NCI-H1105 (cell line): ENCODE data around the gene SVBP.
"Not testable (repeated sequence)": the region's sequence is repeated elsewhere in the genome, so short reads cannot be mapped to it uniquely, and the experiment has no call there.

ENCODE experiments used
- DNase-seq: peaks from one replicate; lab custom pipeline; 2025; lab: John Stamatoyannopoulos, UW

SVBP gene, protein sequence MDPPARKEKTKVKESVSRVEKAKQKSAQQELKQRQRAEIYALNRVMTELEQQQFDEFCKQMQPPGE

DNA sequence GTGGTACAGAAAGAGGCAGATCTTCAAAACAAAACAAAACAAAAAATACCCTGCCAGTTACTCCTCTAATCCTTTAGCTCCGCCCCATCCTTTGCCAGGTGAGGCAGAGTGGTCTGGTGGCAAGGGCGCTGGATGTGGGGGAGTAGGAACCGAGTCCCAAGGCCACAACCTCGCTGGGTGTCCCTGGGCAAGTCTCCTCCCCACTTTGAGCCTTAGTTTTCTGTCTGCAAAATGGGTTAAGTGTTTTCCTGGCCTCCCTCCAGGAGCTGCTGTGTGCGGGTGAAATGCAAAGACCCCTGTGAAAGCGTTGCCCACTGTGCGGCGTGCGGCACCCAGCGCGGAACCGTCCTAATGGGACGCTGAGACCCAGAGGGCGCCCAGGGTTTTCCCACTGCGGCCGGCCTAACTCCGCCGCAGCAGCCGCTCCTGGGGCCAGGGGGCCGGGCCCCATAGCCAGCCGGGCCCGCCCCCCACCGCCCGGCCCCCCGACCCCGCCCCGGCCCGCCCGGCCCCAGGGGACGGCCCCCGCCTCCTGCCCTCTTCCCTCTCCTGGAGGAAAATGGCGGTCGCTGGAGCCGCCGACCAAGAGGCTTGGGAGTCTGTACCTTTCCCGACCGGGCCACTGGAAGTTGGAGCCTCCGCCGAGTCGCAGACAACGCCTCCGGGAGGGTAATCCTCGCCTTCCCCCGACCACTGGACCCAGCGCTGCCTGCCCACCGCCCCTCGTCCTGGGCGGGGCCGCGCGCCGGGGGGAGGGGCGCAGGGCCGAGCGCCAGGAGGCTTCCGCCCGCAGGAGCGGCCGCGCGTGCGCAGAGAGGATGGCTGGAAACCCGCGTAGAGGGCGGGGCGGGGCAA lies at the start of gene SVBP, which contains the start of gene ERMAP:
Gene SVBP (minus strand): TSS at position 813 of the 855 bp plus-strand sequence. CDS start 853 bp downstream, outside the sequence.
Gene ERMAP (plus strand): TSS at position 538 of the 855 bp plus-strand sequence. CDS start 13,327 bp downstream, outside the sequence.
- DNase-seq = peak; percentile 91

DNA sequence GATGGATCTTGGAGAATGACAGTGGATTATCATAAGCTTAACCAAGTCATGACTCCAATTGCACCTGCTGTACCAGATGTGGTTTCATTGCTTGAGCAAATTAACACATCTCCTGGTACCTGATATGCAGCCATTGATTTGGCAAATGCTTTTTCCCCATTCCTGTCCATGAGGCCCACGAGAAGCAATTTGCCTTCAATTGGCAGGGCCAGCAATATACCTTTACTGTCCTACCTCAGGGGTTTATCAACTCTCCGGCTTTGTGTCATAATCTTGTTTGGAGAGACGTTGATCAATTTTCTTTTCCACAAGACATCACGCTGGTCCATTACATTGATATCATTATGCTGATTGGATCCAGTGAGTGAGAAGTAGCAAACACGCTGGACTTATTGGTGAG lies 49.4 kb upstream of the SVBP start:
- DNase-seq = no peak

DNA sequence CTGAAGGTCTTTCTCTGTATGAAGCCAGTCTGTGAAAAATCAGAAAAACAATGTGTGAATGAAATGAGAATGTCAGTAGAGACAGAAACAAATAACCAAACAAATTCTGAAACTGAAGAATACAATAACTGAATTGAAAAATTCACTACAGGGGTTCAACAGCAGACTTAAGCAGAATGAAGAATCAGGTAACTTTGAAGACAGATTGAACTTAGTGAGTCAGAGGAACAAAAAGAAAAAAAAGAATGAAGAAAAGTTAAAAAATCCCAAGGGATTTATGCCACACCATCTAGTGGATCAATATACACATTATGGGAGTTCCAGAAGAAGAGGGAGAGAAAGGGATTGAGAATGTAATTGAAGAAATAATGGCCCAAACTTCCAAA lies 43.8 kb upstream of the SVBP start:
- no peak for DNase-seq

DNA sequence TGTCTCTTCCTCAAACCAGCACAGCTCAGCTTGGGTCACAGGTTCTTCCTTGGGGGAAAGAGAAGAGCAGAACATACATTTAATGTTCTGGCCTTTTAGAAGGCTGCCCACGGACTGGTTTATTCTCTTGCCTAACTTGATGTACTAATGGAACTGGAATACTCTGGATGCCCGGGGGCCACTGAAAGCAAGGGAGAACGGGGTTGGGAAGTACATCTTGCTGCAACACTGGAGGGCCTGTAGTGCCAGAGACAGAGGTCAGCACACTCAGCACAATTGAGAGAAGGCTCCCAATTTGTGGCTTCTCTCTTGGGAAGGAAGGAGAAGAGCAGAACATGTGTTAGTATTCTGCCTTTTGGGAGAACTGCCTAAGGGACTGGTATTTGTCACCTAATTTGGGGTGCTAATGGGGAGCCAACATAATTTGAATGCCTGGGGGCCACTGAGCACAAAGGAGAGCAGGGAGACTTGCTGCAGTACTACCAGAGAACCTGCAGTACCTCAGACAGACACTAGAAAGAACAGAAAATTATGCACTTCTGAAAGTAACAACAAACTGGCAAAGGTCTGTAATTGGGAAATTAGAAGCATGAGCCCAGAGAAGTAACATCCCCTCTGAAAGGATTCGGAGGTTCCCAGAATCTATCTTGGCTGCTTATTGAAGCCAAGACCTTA lies 43.3 kb upstream of the SVBP start:
- no peak for DNase-seq

DNA sequence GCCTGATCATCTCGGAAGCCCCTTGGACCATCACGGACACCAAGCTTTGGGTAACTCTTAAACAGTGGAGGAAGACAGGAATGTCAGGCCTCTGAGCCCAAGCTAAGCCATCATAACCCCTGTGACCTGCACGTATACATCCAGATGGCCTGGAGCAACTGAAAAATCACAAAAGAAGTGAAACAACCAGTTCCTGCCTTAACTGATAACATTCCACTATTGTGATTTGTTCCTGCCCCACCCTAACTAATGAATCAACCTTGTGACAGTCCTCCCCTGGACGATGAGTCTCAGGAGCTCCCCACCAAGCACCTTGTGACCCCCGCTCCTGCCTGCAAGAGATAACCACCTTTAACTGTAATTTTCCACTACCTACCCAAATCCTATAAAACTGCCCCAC lies 42.2 kb upstream of the SVBP start:
- DNase-seq = not testable (repeated sequence)

DNA sequence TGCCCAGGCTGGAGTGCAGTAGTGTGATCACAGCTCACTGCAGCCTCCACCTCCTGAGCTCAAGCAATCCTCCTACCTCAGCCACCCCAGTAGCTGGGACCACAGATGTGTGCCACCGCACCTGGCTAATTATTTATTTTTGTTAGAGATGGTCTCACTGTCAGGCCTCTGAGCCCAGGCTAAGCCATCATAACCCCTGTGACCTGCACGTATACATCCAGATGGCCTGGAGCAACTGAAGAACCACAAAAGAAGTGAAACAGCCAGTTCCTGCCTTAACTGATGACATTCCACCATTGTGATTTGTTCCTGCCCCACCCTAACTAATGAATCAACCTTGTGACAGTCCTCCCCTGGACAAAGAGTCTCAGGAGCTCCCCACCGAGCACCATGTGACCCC lies 39.4 kb upstream of the SVBP start:
- not testable (repeated sequence) for DNase-seq

DNA sequence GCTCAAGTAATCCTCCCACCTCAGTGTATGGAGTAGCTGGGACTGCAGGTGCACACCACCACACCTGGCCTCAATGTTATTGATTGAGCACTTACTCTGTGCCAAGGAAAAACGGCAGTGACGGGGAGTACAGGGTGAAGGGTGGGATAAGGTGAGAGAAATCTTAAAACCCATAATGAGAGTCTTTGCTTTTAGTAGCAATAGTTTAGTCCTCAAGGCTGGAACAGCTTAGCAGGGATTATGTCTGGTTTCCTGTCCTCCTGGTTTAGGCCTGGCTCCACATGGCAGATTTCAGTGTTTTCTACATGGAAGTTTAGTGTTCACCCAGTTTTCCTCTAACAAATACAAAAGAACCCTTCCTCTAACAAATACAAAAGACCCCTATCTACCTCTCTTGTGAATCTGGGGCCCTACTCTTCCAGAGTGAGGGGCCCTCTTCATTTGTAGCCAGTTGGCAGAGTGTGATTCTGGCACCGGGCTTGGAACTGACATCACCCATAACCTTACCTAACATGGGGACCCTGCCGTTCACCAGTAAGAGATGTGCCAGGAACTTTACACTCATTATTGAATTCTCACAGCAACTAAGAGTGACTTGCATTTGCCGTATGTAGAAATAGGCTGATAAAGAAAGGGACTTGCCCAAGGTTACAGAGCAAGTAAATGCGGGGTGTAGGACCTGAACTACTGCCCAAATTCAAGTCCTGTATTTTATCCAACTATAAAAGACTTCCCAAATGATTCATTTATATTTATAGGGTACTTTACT lies 36.1 kb upstream of the SVBP start:
- no peak for DNase-seq

DNA sequence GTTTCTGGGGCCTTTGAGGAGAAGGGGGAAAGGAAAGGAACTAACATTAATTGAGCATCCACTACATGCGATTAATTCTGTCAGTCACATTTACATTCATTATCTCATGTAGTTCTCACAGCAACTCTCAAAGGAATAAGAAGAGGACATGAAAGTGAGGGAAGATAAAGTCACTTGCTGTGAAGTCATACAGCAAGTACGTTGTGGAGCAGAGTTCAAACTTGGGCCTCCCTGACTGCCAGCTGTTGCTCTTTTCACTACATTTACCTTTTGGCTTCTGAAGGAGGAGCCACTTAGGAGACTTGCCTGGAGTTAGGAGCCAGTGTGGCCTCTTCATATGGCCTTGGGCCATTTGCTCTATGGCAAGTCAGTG lies 35.4 kb upstream of the SVBP start:
- DNase-seq = no peak

DNA sequence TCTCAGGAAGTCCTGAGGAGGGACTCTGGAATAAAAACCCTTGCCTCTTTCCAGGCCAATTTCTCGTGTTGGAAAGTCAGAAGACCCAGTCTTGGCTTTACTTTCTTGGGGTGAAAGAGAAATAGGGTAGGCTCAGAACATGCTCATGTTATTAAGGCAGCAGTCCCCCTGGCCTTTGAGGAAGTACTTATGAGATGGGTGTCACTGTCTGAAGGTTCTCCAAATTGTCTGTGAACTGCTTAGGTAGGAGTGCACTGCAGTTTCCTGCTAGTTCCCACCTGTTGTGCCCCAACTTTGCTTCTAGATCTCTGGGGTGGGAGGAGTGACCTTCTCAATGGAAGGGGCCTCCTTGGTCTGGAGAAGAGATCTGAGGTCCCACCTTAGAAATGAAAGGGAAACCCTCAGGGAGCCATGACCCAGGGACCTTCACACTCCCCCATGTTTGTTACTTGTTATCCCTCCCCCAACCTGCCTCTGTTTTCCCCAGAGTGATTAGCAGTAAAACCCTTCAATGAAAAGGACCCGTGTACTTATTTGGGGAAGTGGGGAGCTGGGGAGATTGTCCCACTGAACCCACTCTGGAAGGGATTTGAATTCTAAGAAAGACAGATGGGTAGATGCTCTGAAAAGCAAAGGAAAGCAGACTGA lies 34.9 kb upstream of the SVBP start:
- DNase-seq = no peak

DNA sequence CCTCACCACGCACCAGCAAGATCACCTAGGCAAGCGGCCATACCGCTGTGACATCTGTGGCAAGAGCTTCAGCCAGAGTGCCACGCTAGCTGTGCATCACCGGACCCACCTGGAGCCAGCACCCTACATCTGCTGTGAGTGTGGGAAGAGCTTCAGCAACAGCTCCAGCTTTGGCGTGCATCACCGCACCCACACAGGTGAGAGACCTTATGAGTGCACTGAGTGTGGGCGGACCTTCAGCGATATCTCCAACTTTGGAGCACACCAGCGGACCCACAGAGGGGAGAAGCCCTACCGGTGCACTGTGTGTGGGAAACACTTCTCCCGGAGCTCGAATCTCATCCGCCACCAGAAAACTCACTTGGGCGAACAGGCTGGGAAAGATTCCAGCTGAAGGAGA lies 34.2 kb upstream of the SVBP start:
- no peak for DNase-seq

DNA sequence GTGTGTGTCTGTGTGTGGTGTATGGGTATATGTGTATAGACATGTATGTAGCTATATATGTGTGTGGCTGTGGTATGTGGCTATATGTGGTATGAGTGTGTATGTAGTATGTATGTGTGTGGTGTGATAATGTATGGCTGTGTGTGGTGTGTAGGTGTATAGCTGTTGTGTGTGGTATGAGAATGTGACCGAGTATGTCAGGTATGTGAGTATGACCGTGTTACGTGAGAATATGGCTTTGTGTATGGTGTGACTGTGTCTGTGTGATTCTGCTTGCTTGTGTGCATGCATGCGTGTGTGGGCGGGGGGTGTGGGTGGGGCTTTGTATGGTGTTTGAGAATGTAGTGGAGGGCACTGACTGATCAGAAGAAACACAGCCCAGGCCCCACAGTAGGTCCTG lies 32.7 kb upstream of the SVBP start:
- no peak for DNase-seq

DNA sequence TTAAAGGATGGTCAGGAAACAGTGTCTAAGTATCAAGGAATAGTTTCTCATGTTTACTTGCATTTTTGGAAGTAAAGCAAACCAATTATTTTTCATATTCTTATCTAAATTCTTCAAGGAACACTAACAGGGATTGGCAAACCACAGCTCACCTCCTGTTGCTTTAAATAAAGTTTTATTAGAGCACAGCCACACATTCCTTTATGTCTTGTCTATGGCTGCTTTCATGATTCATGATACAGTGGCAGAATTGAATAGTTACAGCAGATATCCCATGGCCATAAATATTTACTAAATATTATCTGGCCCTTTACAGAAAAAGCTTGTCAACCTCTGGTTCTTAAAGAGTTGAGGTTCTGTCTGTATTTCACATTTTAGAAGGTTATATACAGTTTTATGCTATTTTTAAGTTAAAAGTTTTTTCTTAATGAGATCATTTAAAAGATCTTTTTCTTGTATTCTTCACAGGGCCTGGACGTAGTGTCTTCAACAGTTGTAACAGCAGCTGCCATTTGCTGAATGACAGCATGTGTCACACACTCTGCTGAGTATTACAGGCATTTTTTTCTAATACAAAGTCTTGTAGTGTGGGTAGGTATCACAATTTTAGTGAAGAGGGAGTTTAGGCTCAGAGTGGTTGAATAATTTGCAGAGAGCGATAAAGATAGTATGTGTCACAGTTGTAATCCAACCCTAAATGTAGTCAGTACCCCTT lies 31.8 kb upstream of the SVBP start:
- DNase-seq = no peak

DNA sequence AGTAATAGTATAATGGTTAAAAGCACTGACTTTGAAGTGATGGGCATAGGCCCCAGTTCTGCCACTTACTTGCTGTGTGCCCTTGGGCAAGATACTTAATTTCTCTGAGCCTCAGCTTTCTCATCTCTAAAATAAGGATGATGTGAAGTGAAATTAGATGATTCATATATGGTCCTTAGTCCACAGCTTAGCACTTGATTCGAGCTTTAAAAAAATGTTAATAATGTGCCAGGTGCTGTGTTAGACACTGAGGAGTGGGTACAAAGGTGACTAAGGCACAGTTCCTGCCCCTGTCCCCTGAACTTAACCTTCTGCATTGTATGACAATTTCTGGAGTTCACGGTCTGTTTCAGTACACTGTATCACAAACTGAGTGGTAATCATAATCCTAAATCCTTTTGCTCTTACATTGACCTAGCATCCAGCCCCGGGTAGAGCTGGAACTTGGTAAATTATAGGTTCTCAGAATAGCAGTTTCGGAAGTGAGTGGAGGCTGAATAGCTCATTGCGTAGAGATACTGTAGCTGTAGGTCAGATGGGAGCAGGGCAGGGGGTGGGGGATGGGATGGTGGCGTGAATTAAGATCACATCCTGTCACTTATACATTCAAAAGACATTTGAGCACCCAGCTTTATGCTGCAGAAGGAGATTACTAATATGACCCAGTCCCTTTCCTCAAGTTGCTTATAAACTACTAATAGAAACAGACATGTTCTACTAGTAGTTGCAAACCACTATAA lies 30.7 kb upstream of the SVBP start:
- DNase-seq = no peak

DNA sequence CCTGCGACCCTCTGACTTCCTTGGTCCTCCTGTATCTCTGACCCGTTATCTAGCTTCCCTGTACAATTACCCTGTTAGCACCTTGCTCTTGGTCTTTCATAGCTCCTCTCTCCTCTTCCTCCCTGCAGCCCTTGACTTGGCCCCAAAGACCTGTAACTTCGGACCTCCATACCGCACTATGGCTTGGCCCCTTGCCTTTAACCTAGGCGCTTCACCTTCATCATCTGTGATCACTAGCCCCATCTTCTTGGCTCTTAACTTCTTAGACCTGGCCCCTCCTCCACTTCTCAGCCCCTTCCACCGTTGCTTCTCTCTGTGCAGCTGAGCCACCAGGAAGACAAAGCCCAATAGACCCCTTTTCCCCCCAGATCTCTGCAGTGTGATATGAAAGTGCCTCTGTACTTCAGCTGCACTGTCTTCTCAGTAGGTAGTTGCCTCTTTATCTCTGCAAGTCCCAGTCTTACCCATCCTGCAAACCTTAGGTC lies 30.0 kb upstream of the SVBP start:
- no peak for DNase-seq

DNA sequence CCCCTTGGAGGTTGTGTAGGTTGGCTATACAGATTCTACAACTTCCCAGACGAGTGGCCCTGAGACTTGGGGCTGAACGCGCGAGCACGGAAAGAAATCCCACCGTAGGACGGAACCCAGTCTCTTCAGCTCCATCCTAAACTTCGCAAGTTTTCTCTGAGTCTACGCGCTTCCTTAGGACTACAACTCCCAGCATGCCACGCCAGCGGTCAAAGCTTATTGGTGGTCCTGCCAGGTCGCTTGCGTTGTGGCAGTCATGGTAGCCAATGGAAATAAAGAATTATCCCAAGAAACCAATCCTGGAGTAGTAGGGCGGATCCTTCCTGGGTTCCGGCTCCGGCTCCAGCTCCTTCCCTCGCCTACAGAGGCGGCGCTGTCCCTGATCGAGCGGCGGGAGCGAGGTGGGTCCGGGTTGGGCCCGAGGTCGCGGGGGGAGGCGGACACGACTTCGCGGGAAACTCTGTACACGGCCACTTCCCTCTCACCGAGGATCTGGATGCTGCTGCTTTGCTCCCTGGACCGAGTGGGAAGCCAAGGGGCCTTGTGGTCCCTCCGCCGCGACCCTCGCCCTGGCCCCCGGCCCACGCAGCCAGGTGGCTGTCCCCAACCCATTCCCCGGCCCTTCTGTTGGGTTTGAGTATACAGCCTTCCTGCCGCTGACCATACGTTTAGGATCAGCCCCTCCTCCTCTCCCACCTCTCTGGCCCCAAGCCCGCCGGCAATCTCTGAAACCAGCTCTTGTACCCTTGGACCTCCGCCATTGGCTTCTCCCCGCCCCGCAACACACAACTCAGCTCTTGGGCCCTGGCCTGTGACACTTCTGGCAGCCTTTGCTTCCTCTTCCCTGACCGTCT lies 29.3 kb upstream of the SVBP start, which contains the start of gene ZNF691:
Gene ZNF691 (plus strand): TSS at position 357 of the 854 bp plus-strand sequence. CDS start 3,046 bp downstream, outside the sequence.
- peak; percentile 96 for DNase-seq

DNA sequence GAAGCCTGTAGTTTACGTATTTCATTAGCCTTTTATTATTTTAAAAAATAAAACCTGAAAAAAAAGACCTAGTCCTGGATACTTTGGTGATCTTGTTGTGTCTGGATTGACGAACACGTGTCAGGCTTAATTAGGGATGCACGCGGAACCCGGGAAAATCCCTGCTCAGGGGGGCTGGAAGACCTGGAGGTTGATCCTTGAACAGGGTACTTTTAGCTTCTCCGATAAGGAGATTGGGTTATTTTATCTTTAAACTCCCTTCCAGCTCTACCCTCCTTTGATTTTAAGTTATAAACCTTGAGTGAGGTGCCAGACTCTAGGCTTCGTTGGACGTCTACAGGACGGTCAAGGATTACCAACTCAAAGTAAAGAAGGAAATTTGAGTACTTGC lies 28.7 kb upstream of the SVBP start:
- no peak for DNase-seq

DNA sequence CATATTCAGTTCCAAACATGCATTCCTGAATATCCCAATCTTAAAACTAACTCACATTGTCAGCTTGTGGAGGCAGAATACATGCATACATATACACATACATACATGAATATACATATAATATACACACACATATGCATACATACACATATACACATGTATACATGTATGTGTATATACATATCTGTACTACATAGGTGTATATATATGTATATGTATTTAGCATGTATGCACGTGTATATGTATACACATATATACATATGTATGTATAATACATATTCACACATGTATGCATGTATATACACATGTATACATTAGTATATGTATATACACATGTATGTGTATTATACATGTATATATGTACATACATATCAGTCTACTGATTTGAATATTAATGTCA lies 28.0 kb upstream of the SVBP start:
- no peak for DNase-seq

DNA sequence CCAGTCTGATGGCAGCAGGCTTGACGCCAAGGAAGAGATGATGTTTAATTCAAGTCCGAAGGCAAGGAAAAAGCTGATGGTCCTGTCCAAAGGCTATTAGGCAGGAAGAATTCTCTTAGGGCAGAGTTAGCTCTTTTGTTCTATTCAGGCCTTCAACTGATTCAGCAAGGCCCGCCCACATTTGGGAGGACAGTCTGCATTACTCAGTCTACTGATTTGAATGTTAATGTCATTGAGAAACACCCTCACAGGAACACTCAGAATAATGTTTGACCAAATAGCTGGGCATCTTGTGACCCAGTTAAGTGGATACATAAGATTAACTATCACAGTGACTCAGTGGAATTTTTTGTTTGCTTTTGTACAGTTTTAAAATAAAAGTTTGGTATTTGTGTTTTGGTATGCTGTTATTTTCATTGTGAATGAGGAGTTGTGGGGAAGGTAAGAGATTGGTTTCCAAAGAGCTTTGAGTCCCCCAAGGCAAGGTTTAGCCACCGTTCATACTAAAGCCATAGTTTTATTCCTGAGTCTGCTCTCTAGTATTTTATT lies 27.5 kb upstream of the SVBP start:
- DNase-seq = no peak
